ENCODE results near the gene PLSCR4. TPM values are rescaled to one million over a fixed set of nuclear protein-coding genes. Genes with fewer than 3 reads are reported as not detected.

PLSCR4 gene
- total and polyA plus RNA-seq, 2 of the 8 experiments (the other 6 are each of a cell fraction or from before 2014, with no cell fraction given) = 1.8 to 2.9 TPM

- peaks cover 3% of the 10 kb centered on the region; the same call in 1 of the 2 replicates for H3K23me2 ChIP-seq (ENCODE audit: low read depth, low read length)
- no peak overlapping the region for H2BK5ac ChIP-seq (ENCODE audit: low read depth, low read length)
- H3K4me1 ChIP-seq (replicated peaks in 1 of 4; ENCODE audit: control insufficient read depth in 3 of 4, insufficient read depth in 4 of 4, low read length in 3 of 4) = peaks cover 0 to 4% (median 1%) of the 10 kb centered on the region in 4 experiments; a peak in 2 of 7 replicates
- no peak overlapping the region for H3K14ac ChIP-seq (ENCODE audit: insufficient read length)
- H3K56ac ChIP-seq (replicated peaks; ENCODE audit: insufficient read length, low read depth, low read length) = no peak overlapping the region
- H4K91ac ChIP-seq (replicated peaks; ENCODE audit: insufficient read length, low read length) = no peak overlapping the region
- H3K4ac ChIP-seq (replicated peaks; ENCODE audit: insufficient read length, low read depth, low read length) = no peak overlapping the region
- H2BK15ac ChIP-seq (ENCODE audit: low read length) = no peak overlapping the region
- no peaks in the 10 kb centered on the region for H3K79me1 ChIP-seq (ENCODE audit: low read depth, low read length)
- no peaks in the 10 kb centered on the region for H4K20me1 ChIP-seq (replicated peaks in 1 of 2; ENCODE audit: control insufficient read depth in 1 of 2, insufficient read depth in 2 of 2, low read length in 2 of 2)
- H3K9me3 ChIP-seq (ENCODE audit: insufficient read depth in 2 of 2, low read depth in 1 of 2, low read length in 1 of 2) = no peaks in the 10 kb centered on the region
- peaks cover 0 to 6% (median 1%) of the 10 kb centered on the region in 4 experiments; a peak in 3 of 7 replicates for H3K27me3 ChIP-seq (replicated peaks in 1 of 4; ENCODE audit: control insufficient read depth in 3 of 4, extremely low read depth in 1 of 4, insufficient read depth in 3 of 4, low read length in 3 of 4)
- CTCF ChIA-PET (ENCODE audit: partially characterized antibody) = interaction anchor here (0.7 to 1.6 kb wide), 8 partner anchors 11 to 101 kb away, joined by 3 to 8 read pairs (median 4); no protein-coding TSS in a partner anchor
- no peaks in the 10 kb centered on the region for H3K36me3 ChIP-seq (ENCODE audit: control insufficient read depth in 2 of 4, insufficient read depth in 4 of 4, low read length in 3 of 4)
- H2AK5ac ChIP-seq (ENCODE audit: low read depth, low read length) = no peak overlapping the region
- no peak overlapping the region for H3K4me3 ChIP-seq (ENCODE audit: extremely low read depth in 1 of 4, insufficient read depth in 2 of 4, low read depth in 3 of 4, low read length in 4 of 4)
- H3K9ac ChIP-seq (replicated peaks in 1 of 4; ENCODE audit: extremely low read depth in 1 of 4, low read depth in 3 of 4, low read length in 3 of 4) = no peak overlapping the region
- 81% methylated on average over 4 of the region's 4 CpGs; no CpG with 5 or more reads in 1 of the 2 experiments for WGBS, 2 experiments (ENCODE audit: extremely low coverage in 1 of 2, insufficient coverage in 1 of 2, insufficient read length in 1 of 2, insufficient replicate concordance in 2 of 2, low coverage in 1 of 2, low lambda C conversion rate in 2 of 2, missing lambda C conversion rate in 1 of 2)
- H2AFZ ChIP-seq (ENCODE audit: low read length) = no peak overlapping the region
- no peak overlapping the region for H2BK12ac ChIP-seq (ENCODE audit: low read depth, low read length)
- H4K8ac ChIP-seq (ENCODE audit: extremely low read depth, insufficient read depth, low read length) = no peak overlapping the region
- H4K5ac ChIP-seq (ENCODE audit: insufficient read length, low read depth, low read length) = no peak overlapping the region
- no peak overlapping the region for H3K27ac ChIP-seq (ENCODE audit: low read depth, low read length)
- H3K4me2 ChIP-seq (ENCODE audit: insufficient read depth in 1 of 2, low read depth in 2 of 2, low read length in 2 of 2) = no peak overlapping the region
- DNase-seq (ENCODE audit: low read depth in 1 of 2, low spot score in 2 of 2) (no peak), FAIRE-seq (no peak)
- POLR2A ChIA-PET (ENCODE audit: partially characterized antibody) = no interaction called here
- H3K18ac ChIP-seq (ENCODE audit: extremely low read depth, low read length) = no peak overlapping the region
- no peak overlapping the region for H2BK120ac ChIP-seq (replicated peaks; ENCODE audit: low read depth, low read length)
- H3K23ac ChIP-seq (ENCODE audit: insufficient read length) = no peak overlapping the region
- H3K79me2 ChIP-seq (ENCODE audit: control insufficient read depth in 1 of 2, insufficient read depth in 2 of 2, low read length in 2 of 2) = no peaks in the 10 kb centered on the region
- H2BK20ac ChIP-seq (ENCODE audit: low read length) = no peak overlapping the region
- TF ChIP-seq GTF2F1 (IDR thresholded peaks at IDR 0.05; ENCODE audit: borderline replicate concordance, low read depth, low read length) = no peak
- no peak for TF ChIP-seq SP4 (IDR thresholded peaks at IDR 0.05; ENCODE audit: low read length)
- TF ChIP-seq SAP30 (IDR thresholded peaks at IDR 0.05; ENCODE audit: insufficient read depth, insufficient replicate concordance, low read length) = no peak
- TF ChIP-seq KDM1A (IDR thresholded peaks at IDR 0.05; ENCODE audit: borderline replicate concordance, low read length) = no peak
- TF ChIP-seq SIN3A (conservative IDR thresholded peaks at IDR 0.05 in 1 of 2, IDR thresholded peaks at IDR 0.05 in 1 of 2; ENCODE audit: low read depth in 1 of 2, low read length in 2 of 2) = no peak
- no peak for TF ChIP-seq RXRA (IDR thresholded peaks at IDR 0.05; ENCODE audit: insufficient read depth, low read depth, low read length)
- no peak for TF ChIP-seq CREB1 (IDR thresholded peaks at IDR 0.05)
- no peak for TF ChIP-seq EZH2 (IDR thresholded peaks at IDR 0.05; ENCODE audit: low read depth, low read length, severe bottlenecking)
- TF ChIP-seq RNF2 (IDR thresholded peaks at IDR 0.05; ENCODE audit: borderline replicate concordance, low read depth, low read length, missing control alignments, poor library complexity, severe bottlenecking) = no peak
Observed at GRCh38 chr3:146166415-146166821, 84.5 kb downstream of the PLSCR4 start.
